ENCODE measurements around the gene OCA2.

The OCA2 gene

GRCh38 chr15:28112101-28112760 is 13.1 kb upstream of the OCA2 start:
- Histone ChIP-seq H3K4me3 (ENCODE audit: low read length) (no peak overlapping the region), H3K36me3 (replicated peaks; ENCODE audit: low read depth, low read length) (peaks cover 5% of the 10 kb centered on the region)

GRCh38 chr15:28111543-28111942 is 12.4 kb upstream of the OCA2 start:
- Histone ChIP-seq H3K9me3 (ENCODE audit: insufficient read depth, low read length) (no peaks in the 10 kb centered on the region), H3K4me1 (ENCODE audit: low read length) (no peaks in the 10 kb centered on the region), H3K4me2 (ENCODE audit: low read length) (no peak overlapping the region), H4K20me1 (ENCODE audit: insufficient read depth, low read length) (no peaks in the 10 kb centered on the region), H3K27ac (ENCODE audit: low read length) (no peak overlapping the region), H3K9ac (ENCODE audit: low read length) (no peak overlapping the region), H3K79me2 (ENCODE audit: low read length) (no peaks in the 10 kb centered on the region), H2AFZ (ENCODE audit: low read depth, low read length) (no peak overlapping the region), H3K4me3 (ENCODE audit: low read length) (no peak overlapping the region), H3K27me3 (ENCODE audit: low read depth, low read length) (no peaks in the 10 kb centered on the region), H3K36me3 (replicated peaks; ENCODE audit: low read depth, low read length) (peaks cover 5% of the 10 kb centered on the region)
- TF ChIP-seq CTCF (IDR thresholded peaks at IDR 0.05; ENCODE audit: low read depth, low read length) = no peak
- no peak for TF ChIP-seq EZH2phosphoT487 (IDR thresholded peaks at IDR 0.05; ENCODE audit: low read depth)

More at GRCh38 chr15:28112101-28112760, 13.1 kb upstream of the OCA2 start:
- Histone ChIP-seq H3K27me3 (ENCODE audit: low read depth, low read length) (no peaks in the 10 kb centered on the region), H3K9ac (ENCODE audit: low read length) (no peak overlapping the region), H4K20me1 (ENCODE audit: insufficient read depth, low read length) (no peaks in the 10 kb centered on the region), H3K27ac (ENCODE audit: low read length) (no peak overlapping the region), H3K4me1 (ENCODE audit: low read length) (no peaks in the 10 kb centered on the region), H3K4me2 (ENCODE audit: low read length) (no peak overlapping the region), H3K79me2 (ENCODE audit: low read length) (no peaks in the 10 kb centered on the region), H2AFZ (ENCODE audit: low read depth, low read length) (no peak overlapping the region), H3K9me3 (ENCODE audit: insufficient read depth, low read length) (no peaks in the 10 kb centered on the region)
- TF ChIP-seq EZH2phosphoT487 (IDR thresholded peaks at IDR 0.05; ENCODE audit: low read depth) (no peak), CTCF (IDR thresholded peaks at IDR 0.05; ENCODE audit: low read depth, low read length) (no peak)

GRCh38 chr15:28110481-28110881 is 11.4 kb upstream of the OCA2 start:
- Histone ChIP-seq H3K36me3 (replicated peaks; ENCODE audit: low read depth, low read length) (peaks cover 5% of the 10 kb centered on the region), H3K79me2 (ENCODE audit: low read length) (no peaks in the 10 kb centered on the region), H3K4me3 (ENCODE audit: low read length) (no peak overlapping the region), H3K9me3 (ENCODE audit: insufficient read depth, low read length) (no peaks in the 10 kb centered on the region), H3K9ac (ENCODE audit: low read length) (no peak overlapping the region), H3K27me3 (ENCODE audit: low read depth, low read length) (no peaks in the 10 kb centered on the region), H3K4me1 (ENCODE audit: low read length) (no peaks in the 10 kb centered on the region), H3K27ac (ENCODE audit: low read length) (no peak overlapping the region), H4K20me1 (ENCODE audit: insufficient read depth, low read length) (no peaks in the 10 kb centered on the region), H3K4me2 (ENCODE audit: low read length) (no peak overlapping the region), H2AFZ (ENCODE audit: low read depth, low read length) (no peak overlapping the region)
- TF ChIP-seq CTCF (IDR thresholded peaks at IDR 0.05; ENCODE audit: low read depth, low read length) = no peak
- no peak for TF ChIP-seq EZH2phosphoT487 (IDR thresholded peaks at IDR 0.05; ENCODE audit: low read depth)

GRCh38 chr15:28109626-28110455 is 10.7 kb upstream of the OCA2 start:
- Histone ChIP-seq H3K4me1 (ENCODE audit: low read length) (no peaks in the 10 kb centered on the region), H3K79me2 (ENCODE audit: low read length) (no peaks in the 10 kb centered on the region), H4K20me1 (ENCODE audit: insufficient read depth, low read length) (no peaks in the 10 kb centered on the region), H3K36me3 (replicated peaks; ENCODE audit: low read depth, low read length) (peaks cover 5% of the 10 kb centered on the region), H3K9me3 (ENCODE audit: insufficient read depth, low read length) (no peaks in the 10 kb centered on the region), H2AFZ (ENCODE audit: low read depth, low read length) (no peak overlapping the region), H3K9ac (ENCODE audit: low read length) (no peak overlapping the region), H3K4me2 (ENCODE audit: low read length) (no peak overlapping the region), H3K4me3 (ENCODE audit: low read length) (no peak overlapping the region), H3K27ac (ENCODE audit: low read length) (no peak overlapping the region), H3K27me3 (ENCODE audit: low read depth, low read length) (no peaks in the 10 kb centered on the region)
- TF ChIP-seq CTCF (IDR thresholded peaks at IDR 0.05; ENCODE audit: low read depth, low read length) (no peak), EZH2phosphoT487 (IDR thresholded peaks at IDR 0.05; ENCODE audit: low read depth) (no peak)
